ENCODE results near the gene NKAIN4.

NKAIN4 gene

DNA sequence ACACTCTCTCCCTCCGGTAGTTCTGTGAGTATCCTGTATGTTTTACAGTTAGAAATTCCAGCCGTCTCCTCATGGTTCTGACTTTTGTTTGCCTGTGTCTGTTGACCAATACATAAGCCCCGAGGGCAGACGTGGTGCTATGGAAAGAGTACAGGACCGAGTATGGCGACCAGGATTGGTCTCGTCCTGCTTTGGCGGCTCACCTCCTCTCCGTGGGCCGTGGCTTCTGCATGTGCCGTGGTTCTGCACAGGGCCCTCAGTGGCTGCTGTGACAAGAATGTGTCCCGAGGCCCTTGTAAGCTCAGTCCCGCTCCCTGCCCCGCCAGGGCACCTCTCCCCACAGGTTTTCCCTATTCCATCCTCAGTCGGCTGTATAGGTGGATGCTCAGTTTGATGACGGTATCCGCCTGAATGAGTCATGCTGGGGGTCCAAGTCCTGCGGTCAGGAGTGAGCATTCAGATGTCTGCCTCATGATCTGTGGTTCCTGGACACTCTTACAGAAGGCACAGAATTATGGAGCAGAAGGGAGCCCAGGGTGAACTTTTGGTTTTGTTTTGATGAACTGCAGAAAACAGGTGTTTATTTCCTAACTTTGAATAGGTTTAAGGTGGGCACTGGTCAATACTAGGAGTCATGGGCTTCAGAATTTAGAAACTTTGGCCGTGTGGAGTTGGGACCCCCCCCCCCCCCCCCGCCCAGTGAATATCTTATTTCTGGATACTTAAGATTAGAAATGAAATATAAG is 19.5 kb upstream of the NKAIN4 start:
- H3K9me3 Mint-ChIP-seq, result no peaks in the 10 kb centered on the region
- peak overlapping the region; percentile 94 for H3K4me3 Mint-ChIP-seq
- peaks cover 3% of the 10 kb centered on the region for H3K27me3 Mint-ChIP-seq
- intact Hi-C loops (cut with micrococcal nuclease), result no loop called here
- peak overlapping the region; percentile 92 for H3K27ac Mint-ChIP-seq
- H3K36me3 Mint-ChIP-seq (ENCODE audit: low read depth), result peaks cover 51% of the 10 kb centered on the region
- peaks cover 26% of the 10 kb centered on the region for H3K4me1 Mint-ChIP-seq (ENCODE audit: low read depth)

DNA sequence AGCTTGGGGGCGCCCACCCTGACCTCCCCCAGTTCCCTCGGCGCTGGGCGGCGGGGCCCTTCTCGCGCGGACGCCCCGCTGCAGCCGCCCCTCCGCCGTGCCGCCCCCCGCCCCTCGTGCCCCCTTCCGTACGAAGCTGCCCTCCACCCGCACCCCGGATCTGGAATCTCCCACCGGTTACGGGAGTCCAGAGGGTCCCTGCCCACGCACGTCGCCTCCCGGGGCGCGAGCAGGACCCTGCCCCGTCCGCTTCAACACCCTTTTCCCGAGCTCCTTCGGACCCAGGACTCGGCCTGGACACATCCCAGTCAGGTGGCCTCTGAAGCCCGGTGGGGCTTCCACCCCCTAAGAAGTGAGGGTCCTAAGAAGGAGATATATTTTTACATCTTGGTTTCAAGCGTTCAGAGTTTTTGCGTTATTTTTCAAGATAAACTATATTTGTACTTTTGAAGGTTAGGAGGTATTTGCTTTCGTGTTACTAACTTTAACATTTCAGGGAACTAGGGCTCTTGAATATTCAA is 18.9 kb upstream of the NKAIN4 start:
- peak overlapping the region; percentile 94 for H3K4me3 Mint-ChIP-seq
- peaks cover 26% of the 10 kb centered on the region for H3K4me1 Mint-ChIP-seq (ENCODE audit: low read depth)
- no peaks in the 10 kb centered on the region for H3K9me3 Mint-ChIP-seq
- peak overlapping the region; percentile 92 for H3K27ac Mint-ChIP-seq
- intact Hi-C loops (cut with micrococcal nuclease), result no loop called here
- H3K36me3 Mint-ChIP-seq (ENCODE audit: low read depth), result peaks cover 44% of the 10 kb centered on the region
- peaks cover 9% of the 10 kb centered on the region for H3K27me3 Mint-ChIP-seq

DNA sequence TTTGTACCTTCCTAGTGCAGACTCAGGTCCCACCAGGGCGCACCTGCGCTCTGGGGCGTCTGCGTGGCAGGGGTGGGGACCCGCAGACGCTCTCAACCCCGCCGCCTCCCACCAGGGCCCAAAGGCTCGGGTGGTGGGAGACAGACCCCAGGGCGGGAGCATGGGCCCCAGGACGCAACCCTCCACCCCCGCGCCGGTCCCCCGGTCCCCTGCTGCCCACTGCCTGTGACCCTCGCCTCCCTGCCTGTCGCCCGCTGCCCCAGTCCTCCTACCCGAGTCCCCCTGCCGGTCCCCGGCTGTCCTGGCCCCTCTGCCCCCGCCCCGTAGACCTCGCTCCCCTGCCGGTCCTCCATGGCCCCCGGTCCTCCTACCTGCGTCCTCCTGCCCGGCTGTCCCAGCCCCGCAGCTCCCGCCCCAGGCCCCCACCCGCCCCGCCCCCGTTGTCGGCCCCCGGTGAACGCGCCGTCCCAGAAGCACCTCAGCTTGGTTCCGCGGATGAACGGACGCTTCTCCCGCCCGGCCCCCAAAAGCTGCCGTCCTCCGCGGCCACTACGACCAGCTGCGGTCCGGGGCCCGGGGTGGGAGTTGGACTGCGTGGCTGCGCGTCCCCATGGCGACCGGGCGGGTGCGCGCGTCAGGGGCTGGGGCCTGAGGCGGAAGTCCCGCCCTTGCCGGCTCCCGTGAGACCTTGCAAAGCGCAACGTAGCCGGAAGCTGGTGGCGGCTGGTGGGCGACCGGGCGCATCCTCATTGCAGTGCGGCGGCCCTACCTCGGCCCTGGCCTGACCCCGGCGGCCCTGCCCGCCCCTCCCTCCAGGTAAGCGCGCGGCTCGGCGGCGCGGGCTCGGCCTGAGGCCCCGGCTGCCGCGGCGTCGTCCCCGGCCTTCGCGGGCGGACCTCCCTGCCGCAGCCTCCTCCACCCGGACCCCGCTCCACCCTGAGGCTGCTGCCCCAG is 18.1 kb upstream of the NKAIN4 start, which contains the start of gene ARFGAP1:
ARFGAP1 (plus strand) TSS at position 709 of the 954 bp plus-strand sequence. CDS start 2,768 bp downstream, outside the sequence.
- intact Hi-C loops (cut with micrococcal nuclease), result no loop called here
- Mint-ChIP-seq H3K4me1 (ENCODE audit: low read depth) (peaks cover 26% of the 10 kb centered on the region), H3K4me3 (peak within 1 kb of the TSS; percentile 94)

DNA sequence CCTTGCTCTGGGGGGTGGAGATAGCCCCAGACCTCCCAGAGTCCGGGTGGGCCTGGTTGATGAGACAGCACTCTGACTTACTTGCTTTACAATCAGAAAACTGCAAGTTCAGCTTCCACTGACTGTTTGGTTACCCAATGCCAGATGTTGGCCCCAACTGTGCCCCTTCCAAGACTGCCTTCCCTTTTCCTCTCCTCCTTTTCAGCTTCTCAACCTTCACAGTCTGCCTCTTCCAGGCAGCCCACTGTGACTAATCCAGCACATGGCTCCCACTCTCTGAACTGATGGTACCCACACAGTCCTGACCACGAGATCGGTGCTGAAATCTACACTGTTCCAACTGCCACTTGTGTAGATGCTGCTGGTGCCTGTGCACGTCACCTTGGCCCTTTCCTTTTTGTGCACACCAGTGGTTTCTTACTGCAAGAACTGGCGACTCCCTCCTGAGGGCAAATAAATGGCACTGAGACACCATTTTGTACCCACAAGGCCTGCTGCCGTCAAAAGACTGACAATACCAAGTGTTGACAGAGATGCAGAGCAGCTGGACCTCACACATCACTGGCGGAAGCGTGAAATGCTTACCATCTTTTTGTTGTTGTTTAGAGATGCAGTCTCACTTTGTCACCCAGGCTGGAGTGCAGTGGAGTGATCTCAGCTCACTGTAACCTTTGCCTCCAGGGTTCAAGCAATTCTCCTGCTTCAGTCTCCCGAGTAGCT is 16.5 kb upstream of the NKAIN4 start:
- Mint-ChIP-seq H3K4me3 (no peak overlapping the region), H3K27ac (no peak overlapping the region), H3K27me3 (peaks cover 14% of the 10 kb centered on the region), H3K36me3 (ENCODE audit: low read depth) (peaks cover 20% of the 10 kb centered on the region), H3K4me1 (ENCODE audit: low read depth) (peaks cover 26% of the 10 kb centered on the region), H3K9me3 (no peaks in the 10 kb centered on the region)
- intact Hi-C loops (cut with micrococcal nuclease), result no loop called here

More for the DNA sequence above, 18.1 kb upstream of the NKAIN4 start, which contains the start of gene ARFGAP1:
- Mint-ChIP-seq H3K9me3 (no peaks in the 10 kb centered on the region), H3K27me3 (peaks cover 14% of the 10 kb centered on the region), H3K36me3 (ENCODE audit: low read depth) (peaks cover 37% of the 10 kb centered on the region), H3K27ac (peak within 1 kb of the TSS; percentile 92)

DNA sequence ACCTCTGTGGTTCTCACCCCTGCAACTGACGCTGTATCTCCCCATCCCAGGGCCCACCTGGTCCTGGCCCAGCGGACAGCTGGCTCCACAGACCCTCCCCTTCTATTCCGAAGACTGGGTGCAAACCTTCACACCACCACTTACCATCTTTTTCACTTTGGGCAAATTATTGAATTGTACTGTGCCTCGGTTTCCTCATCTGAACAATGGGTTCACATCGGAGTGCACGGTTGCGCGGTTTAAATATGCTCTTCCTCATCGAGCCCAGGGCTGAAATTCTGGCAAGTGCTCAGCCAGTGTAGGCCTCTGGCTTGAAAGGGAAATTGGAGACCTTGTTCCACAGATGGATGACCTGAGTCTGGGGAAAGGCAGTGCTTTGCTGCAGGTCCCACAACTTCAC is 15.5 kb upstream of the NKAIN4 start:
- Mint-ChIP-seq H3K9me3 (no peaks in the 10 kb centered on the region), H3K27me3 (peaks cover 21% of the 10 kb centered on the region), H3K27ac (no peak overlapping the region), H3K4me3 (no peak overlapping the region), H3K36me3 (ENCODE audit: low read depth) (peaks cover 13% of the 10 kb centered on the region), H3K4me1 (ENCODE audit: low read depth) (peaks cover 21% of the 10 kb centered on the region)
- intact Hi-C loops (cut with micrococcal nuclease), result no loop called here

DNA sequence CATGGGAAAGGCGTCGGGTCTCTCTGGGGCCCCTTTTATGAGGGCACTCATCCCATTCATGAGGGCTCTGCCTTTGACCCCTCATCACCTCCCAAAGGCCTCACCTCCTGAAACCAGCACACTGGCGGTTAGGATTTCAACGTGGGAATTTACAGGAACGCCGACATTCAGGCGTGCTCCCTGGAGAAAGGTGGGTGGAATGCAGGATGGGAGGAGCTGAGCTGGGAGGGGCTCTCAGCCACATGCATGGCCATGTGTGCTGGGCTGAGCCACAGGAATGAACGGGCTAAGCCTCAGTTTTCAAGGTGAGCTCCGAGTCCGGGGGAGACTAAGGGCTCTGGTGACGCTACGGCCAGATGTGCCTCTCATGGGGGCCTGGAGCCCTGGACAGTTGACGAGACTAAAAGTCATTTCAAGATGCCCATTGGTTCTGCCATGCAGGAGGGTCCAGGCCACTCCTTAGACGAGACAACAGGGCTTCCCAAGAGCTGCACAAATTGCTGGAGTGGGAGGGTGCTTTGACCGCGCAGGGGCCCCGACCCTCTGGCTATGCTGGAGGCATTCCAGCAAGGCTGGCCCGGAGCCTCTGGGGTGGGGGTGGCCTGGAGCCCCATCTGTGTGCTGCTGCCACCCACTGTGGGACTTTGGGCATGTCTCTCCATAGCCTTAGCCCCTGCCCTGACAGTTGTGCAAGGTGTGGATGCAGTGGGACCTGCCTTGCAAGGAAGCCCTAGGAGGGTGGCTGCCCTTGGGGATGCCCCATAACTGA is 14.6 kb upstream of the NKAIN4 start:
- peaks cover 12% of the 10 kb centered on the region for H3K4me1 Mint-ChIP-seq (ENCODE audit: low read depth)
- H3K27me3 Mint-ChIP-seq, result peaks cover 27% of the 10 kb centered on the region
- H3K27ac Mint-ChIP-seq, result no peak overlapping the region
- H3K9me3 Mint-ChIP-seq, result no peaks in the 10 kb centered on the region
- H3K4me3 Mint-ChIP-seq, result no peak overlapping the region
- intact Hi-C loops (cut with micrococcal nuclease), result no loop called here
- peaks cover 13% of the 10 kb centered on the region for H3K36me3 Mint-ChIP-seq (ENCODE audit: low read depth)

DNA sequence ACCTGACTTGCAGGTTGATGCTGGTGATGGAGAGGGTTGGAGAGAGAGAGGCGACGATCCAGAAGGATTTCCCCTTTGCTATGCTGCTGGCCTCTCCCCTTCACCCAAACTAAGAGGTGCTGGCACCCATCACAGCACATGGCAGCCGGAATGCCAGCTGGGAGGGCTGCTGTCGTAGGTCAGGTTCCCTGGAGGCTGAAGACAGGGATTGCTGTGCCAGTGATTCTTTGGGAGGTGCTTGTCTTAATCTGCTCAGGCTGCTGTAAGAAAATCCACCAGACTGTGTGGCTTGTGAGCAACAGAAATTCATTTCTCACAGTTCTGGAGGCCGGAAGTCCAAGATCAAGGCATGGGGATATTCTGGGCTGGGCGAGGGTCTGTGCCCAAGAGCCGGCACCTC is 14.0 kb upstream of the NKAIN4 start:
- H3K27ac Mint-ChIP-seq, result no peak overlapping the region
- no peak overlapping the region for H3K4me3 Mint-ChIP-seq
- peaks cover 11% of the 10 kb centered on the region for H3K36me3 Mint-ChIP-seq (ENCODE audit: low read depth)
- H3K27me3 Mint-ChIP-seq, result peaks cover 32% of the 10 kb centered on the region
- H3K9me3 Mint-ChIP-seq, result no peaks in the 10 kb centered on the region
- peaks cover 7% of the 10 kb centered on the region for H3K4me1 Mint-ChIP-seq (ENCODE audit: low read depth)
- intact Hi-C loops (cut with micrococcal nuclease), result no loop called here

DNA sequence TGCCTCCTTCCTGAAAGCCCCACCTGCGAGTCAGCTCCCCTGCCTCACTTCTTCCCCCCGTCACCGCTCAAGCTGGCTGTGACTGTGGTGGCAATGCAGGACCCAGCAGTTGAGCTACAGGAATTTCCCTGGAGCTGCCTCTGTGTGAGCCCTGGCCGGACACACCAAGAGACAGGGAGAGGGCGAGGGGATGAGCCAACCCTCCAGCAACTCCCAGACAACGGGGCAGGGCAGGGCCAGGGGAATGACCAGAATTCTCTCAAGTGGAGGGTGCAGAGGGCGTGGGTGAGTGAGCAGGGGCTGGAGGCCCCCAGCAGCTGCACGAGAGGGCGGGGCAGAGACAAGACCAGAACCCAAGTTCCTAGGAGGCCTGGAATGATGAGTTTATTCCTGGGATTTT is 13.4 kb upstream of the NKAIN4 start:
- no peaks in the 10 kb centered on the region for H3K9me3 Mint-ChIP-seq
- H3K27ac Mint-ChIP-seq, result no peak overlapping the region
- peaks cover 37% of the 10 kb centered on the region for H3K27me3 Mint-ChIP-seq
- H3K4me3 Mint-ChIP-seq, result no peak overlapping the region
- intact Hi-C loops (cut with micrococcal nuclease), result no loop called here
- H3K36me3 Mint-ChIP-seq (ENCODE audit: low read depth), result peaks cover 5% of the 10 kb centered on the region
- peaks cover 7% of the 10 kb centered on the region for H3K4me1 Mint-ChIP-seq (ENCODE audit: low read depth)

DNA sequence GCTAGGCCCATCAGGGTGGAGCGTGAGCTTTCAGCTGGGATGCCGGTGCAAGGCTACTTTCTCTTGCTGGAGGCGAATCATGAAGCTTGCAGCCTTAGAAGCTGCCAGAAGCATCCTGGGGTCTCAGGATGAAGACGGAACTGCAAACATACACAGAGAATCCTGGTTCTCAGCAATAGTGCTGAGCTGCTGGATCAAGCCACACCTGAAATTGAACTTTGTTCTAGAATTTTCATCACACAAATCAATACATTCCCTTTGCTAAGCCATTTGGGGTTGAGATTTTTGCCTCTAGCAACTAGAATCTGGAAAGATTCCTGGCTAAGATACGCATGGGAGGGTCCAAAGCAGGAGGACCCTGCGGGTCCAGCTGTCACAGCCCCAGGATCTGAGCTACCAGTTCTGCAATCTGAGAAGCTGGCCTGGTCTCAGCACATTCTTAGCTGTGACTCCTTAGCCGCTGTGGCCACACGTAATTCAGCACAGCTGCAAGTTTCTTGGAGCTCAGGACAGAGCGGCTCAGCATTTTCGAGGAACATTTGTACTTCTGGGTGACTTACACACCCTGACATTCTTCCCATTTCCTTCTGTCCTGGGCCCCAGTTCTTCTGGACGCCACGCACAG is 11.7 kb upstream of the NKAIN4 start:
- Mint-ChIP-seq H3K4me1 (ENCODE audit: low read depth) (no peaks in the 10 kb centered on the region), H3K36me3 (ENCODE audit: low read depth) (no peaks in the 10 kb centered on the region), H3K9me3 (no peaks in the 10 kb centered on the region), H3K27ac (no peak overlapping the region), H3K27me3 (peaks cover 46% of the 10 kb centered on the region), H3K4me3 (no peak overlapping the region)
- intact Hi-C loops (cut with micrococcal nuclease), result no loop called here

DNA sequence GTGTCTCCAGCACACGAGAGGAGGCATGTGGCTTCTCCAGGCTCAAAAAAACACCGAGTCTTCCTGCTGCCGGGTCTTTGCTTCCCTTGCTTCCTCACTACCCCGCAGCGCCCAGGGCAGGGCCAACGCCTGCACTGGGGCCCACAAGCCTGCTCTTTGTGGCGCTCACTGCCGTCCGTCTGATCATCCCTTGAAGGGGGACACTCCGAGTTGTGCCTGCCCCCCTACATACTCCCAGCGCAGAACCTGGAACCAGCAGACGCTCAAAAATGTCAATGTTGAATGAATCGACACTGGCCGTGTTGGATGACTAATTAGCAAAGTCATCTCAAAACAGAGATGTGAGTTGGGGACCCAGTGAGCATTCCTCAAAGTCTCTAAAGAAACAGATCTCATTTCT is 10.3 kb upstream of the NKAIN4 start:
- Mint-ChIP-seq H3K27ac (no peak overlapping the region), H3K4me1 (ENCODE audit: low read depth) (no peaks in the 10 kb centered on the region), H3K4me3 (no peak overlapping the region), H3K27me3 (peaks cover 50% of the 10 kb centered on the region), H3K36me3 (ENCODE audit: low read depth) (no peaks in the 10 kb centered on the region), H3K9me3 (no peaks in the 10 kb centered on the region)
- intact Hi-C loops (cut with micrococcal nuclease), result no loop called here

DNA sequence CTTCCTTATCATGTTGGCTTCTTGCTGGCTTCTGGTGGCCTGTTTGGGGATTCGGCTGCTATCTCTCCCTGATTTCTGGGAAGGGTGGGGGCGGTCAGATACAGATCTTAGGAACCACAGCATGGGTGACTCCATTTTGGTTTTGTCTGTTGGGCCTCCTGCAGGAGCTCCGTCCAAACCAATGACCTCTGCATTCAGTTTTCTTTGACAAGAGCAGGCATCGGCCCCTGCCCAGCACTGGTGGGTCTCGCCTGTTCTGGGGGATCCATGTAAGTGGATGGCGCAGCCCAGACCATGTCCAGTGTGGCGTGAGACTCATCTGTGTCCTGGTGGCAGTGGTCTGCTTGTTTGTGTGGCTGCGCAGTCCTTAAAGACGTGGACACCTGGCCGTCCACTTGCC is 9.7 kb upstream of the NKAIN4 start:
- Mint-ChIP-seq H3K9me3 (no peaks in the 10 kb centered on the region), H3K27me3 (peaks cover 53% of the 10 kb centered on the region), H3K36me3 (ENCODE audit: low read depth) (no peaks in the 10 kb centered on the region), H3K4me1 (ENCODE audit: low read depth) (no peaks in the 10 kb centered on the region), H3K27ac (no peak overlapping the region), H3K4me3 (no peak overlapping the region)
- intact Hi-C loops (cut with micrococcal nuclease), result no loop called here

DNA sequence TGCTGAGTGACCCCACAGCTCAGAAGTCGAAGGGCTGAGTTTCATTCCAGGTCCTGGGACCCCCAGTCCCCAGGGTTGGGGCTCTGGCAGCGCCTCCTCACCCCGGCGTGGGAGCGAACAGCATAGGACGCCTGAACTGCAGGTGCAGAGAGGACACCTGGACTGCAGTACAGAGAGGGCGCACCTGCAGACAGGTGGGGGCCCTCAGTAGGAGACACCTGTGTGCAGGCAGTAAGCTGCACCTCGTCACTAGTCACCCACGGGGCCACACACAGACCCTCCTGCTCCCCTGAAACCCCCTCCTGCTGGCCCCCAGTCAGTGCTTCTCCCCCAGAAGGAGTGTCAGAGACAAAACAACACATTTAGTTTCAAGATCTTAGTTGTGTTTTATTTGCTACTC is 8.6 kb upstream of the NKAIN4 start:
- H3K27me3 Mint-ChIP-seq, result peaks cover 49% of the 10 kb centered on the region
- no peak overlapping the region for H3K27ac Mint-ChIP-seq
- intact Hi-C loops (cut with micrococcal nuclease), result no loop called here
- no peak overlapping the region for H3K4me3 Mint-ChIP-seq
- no peaks in the 10 kb centered on the region for H3K36me3 Mint-ChIP-seq (ENCODE audit: low read depth)
- H3K4me1 Mint-ChIP-seq (ENCODE audit: low read depth), result no peaks in the 10 kb centered on the region
- no peaks in the 10 kb centered on the region for H3K9me3 Mint-ChIP-seq
